ENCODE data around the gene TMPRSS13. TPM values are rescaled to one million over a fixed set of nuclear protein-coding genes. Genes with fewer than 3 reads are reported as not detected.

Gene TMPRSS13
- total RNA-seq, 2 donors from 2014 or later, result 1.1 TPM; not detected in 1

GRCh38 chr11:117905524-117905923 lies 23.7 kb downstream of the TMPRSS13 start:
- Histone ChIP-seq H3K36me3 (no peaks in the 10 kb centered on the region), H3K4me1 (ENCODE audit: control insufficient read depth in 1 of 2, low read depth in 2 of 2) (peaks cover 0 to 6% of the 10 kb centered on the region in 2 donors), H3K9me3 (no peaks in the 10 kb centered on the region), H3K27me3 (replicated peaks; ENCODE audit: insufficient read depth) (no peaks in the 10 kb centered on the region), H3K27ac (no peak overlapping the region), H3K4me3 (no peak overlapping the region)
- no peak for TF ChIP-seq CTCF (IDR thresholded peaks at IDR 0.05)
- ATAC-seq (ENCODE audit: insufficient number of reproducible peaks, low FRiP score, low read depth) (no peak), DNase-seq (ENCODE audit: low spot score) (no peak)

DNA sequence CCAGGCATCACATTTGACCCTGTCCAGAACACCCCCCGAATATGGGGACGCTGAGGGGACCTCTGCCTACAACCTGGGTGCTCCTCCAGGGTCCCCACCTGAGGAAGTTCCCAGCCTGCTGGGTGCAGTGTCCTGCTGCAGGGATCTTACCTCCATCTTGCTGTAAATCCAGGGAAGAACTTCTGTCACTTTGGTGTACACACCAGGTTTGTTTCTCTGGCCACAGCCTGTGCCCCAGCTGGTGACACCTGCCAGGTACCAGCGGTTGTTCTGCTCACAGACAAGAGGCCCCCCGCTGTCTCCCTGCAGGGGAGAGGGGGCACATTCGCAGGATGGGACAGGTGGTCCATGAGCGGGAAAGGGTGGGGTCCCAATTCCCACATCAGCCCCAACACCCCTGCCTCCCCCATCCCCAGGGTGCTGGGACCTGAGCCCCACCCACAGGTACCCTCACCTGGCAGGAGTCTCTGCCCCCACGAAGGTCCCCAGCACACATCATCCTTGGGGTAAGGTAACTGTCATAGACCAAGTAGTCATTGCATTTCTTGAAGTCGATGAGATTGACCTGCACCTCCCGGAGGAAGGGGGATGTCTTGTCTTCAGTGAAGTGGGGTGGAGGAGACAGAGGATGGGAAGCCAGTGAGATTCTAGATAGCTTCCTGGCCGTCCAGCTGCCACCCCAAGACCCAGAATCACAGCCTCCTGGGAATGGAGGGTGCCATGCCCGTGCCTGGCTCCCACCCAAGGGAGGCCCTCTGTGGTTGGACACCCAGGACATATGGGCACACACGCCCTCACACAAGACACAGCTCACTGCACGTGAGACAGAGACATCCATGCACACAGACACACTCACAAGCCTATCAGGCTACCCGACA lies 25.5 kb downstream of the TMPRSS13 start:
- no peaks in the 10 kb centered on the region for H3K9me3 ChIP-seq
- H3K4me1 ChIP-seq (ENCODE audit: control insufficient read depth in 1 of 2, low read depth in 2 of 2), result peaks cover 0 to 6% of the 10 kb centered on the region in 2 donors
- DNase-seq (ENCODE audit: low spot score) (no peak), ATAC-seq (ENCODE audit: insufficient number of reproducible peaks, low FRiP score, low read depth) (no peak)
- no peak for TF ChIP-seq CTCF (IDR thresholded peaks at IDR 0.05)
- no peaks in the 10 kb centered on the region for H3K27me3 ChIP-seq (replicated peaks; ENCODE audit: insufficient read depth)
- no peak overlapping the region for H3K4me3 ChIP-seq
- H3K36me3 ChIP-seq, result no peaks in the 10 kb centered on the region
- no peak overlapping the region for H3K27ac ChIP-seq

DNA sequence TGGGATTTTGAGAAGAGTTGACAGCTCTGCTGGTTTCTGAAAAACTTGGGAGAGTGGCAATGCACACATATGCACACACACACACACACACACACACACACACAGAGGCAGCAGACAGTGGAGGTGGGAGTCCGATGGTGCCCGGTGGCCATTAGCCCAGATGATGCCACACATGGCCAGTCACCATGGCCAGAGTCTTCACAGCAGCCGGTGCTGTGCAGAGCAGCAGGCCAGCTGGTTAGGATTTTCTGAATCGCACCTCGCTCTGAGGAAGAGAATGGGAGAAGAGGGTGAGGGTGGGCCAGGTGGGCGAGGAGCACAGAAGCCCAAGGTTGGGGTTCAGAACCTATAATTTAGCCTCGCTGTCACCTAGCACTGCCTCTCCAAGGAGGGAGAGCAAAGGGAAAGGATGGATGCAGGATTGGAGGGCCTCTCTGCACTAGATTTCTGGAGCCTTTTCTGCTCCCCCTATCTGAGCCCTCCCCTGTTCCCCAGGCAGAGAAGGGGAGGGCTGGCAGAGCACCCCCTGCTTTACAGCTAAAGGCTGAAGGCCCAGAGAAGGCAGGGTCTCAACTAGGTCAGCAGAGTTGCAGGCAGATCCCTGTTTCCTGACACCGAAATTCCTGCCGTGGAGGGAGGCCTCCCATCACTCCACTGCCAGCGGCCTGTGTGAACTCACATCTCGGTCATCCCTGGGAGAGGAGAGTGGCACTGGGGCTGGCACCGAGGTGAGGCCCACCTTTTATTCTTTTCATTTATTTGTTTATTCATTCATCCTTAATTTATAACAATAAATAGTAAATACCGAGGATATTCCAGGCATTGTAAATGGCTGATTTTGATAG lies 27.0 kb downstream of the TMPRSS13 start:
- Histone ChIP-seq H3K4me3 (no peak overlapping the region), H3K4me1 (ENCODE audit: control insufficient read depth in 1 of 2, low read depth in 2 of 2) (peaks cover 0 to under 1% of the 10 kb centered on the region in 2 donors), H3K9me3 (no peaks in the 10 kb centered on the region), H3K27me3 (replicated peaks; ENCODE audit: insufficient read depth) (no peaks in the 10 kb centered on the region), H3K36me3 (no peaks in the 10 kb centered on the region), H3K27ac (no peak overlapping the region)
- no peak for TF ChIP-seq CTCF (IDR thresholded peaks at IDR 0.05)
- DNase-seq (ENCODE audit: low spot score) (no peak), ATAC-seq (ENCODE audit: insufficient number of reproducible peaks, low FRiP score, low read depth) (no peak)

GRCh38 chr11:117901601-117902000 lies 27.6 kb downstream of the TMPRSS13 start:
- Histone ChIP-seq H3K27me3 (replicated peaks; ENCODE audit: insufficient read depth) (no peaks in the 10 kb centered on the region), H3K36me3 (no peaks in the 10 kb centered on the region), H3K27ac (no peak overlapping the region), H3K4me3 (no peak overlapping the region), H3K9me3 (no peaks in the 10 kb centered on the region), H3K4me1 (ENCODE audit: control insufficient read depth in 1 of 2, low read depth in 2 of 2) (no peaks in the 10 kb centered on the region)
- ATAC-seq (ENCODE audit: insufficient number of reproducible peaks, low FRiP score, low read depth), result no peak
- DNase-seq (ENCODE audit: low spot score), result no peak
- TF ChIP-seq CTCF (IDR thresholded peaks at IDR 0.05), result no peak
